Thyroid gland (tissue), 4 donors: ENCODE measurements around the gene PANX2.

Experiments used
- POLR2A ChIP-seq, 2 donors: fragments of 450-650 bp; IDR thresholded peaks; one replicate each; pipeline ENCODE4 v1.6.1; 2017; ENCODE audit warnings: antibody characterized with exemption in 2 of 2, mild to moderate bottlenecking in 2 of 2, moderate library complexity in 1 of 2
- TF ChIP-seq, protein P1 (sequence below), 6 experiments: fragments of 200-600 bp in 3 of 6; fragments of 450-650 bp in 3 of 6; sonication (generic) in 3 of 6; IDR thresholded peaks; one replicate each; pipeline ENCODE4 v1.5.1; 2016 to 2019; ENCODE audit warnings: antibody characterized with exemption in 6 of 6, mild to moderate bottlenecking in 2 of 6, inconsistent platforms in 1 of 6, moderate library complexity in 1 of 6

DNA sequence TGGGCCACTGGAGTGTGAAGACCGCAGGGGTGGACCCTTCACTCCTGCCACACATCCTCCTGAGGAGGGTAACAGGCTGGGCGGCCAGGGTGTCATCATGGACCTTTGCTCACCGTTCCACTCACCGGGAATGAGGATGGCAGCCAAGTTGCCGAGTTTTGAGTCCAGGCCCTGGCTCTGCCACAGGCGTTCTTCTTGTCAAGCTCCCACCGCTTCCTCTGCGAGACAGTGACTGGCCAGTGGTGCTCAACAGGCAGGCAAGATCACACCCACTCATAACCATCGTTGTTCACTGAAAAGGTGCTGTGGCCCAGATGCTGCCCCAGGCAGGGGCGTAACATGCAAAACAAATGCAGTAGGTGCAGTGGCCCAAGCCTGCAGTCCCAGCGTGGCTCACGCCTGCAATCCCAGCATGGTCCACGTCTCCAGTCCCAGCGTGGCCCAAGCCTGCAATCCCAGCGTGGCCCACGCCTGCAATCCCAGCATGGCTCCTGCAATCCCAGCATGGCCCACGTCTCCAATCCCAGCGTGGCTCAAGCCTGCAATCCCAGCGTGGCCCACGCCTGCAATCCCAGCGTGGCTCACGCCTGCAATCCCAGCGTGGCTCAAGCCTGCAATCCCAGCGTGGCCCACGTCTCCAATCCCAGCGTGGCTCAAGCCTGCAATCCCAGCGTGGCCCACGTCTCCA lies 5.0 kb upstream of the PANX2 start:
- TF ChIP-seq, protein P1, sequence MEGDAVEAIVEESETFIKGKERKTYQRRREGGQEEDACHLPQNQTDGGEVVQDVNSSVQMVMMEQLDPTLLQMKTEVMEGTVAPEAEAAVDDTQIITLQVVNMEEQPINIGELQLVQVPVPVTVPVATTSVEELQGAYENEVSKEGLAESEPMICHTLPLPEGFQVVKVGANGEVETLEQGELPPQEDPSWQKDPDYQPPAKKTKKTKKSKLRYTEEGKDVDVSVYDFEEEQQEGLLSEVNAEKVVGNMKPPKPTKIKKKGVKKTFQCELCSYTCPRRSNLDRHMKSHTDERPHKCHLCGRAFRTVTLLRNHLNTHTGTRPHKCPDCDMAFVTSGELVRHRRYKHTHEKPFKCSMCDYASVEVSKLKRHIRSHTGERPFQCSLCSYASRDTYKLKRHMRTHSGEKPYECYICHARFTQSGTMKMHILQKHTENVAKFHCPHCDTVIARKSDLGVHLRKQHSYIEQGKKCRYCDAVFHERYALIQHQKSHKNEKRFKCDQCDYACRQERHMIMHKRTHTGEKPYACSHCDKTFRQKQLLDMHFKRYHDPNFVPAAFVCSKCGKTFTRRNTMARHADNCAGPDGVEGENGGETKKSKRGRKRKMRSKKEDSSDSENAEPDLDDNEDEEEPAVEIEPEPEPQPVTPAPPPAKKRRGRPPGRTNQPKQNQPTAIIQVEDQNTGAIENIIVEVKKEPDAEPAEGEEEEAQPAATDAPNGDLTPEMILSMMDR (IDR thresholded peaks at IDR 0.05): no peak
- TF ChIP-seq POLR2A (IDR thresholded peaks at IDR 0.05): no peak
